ENCODE data around the gene BRD9.
A peak's percentile ranks its signal among the peaks of the same experiment; 100 is the strongest.
"Not testable (repeated sequence)": the region's sequence is repeated elsewhere in the genome, so short reads cannot be mapped to it uniquely, and the experiment has no call there.

Gene BRD9

GRCh38 chr5:922436-923280 is 30.1 kb upstream of the BRD9 start:
- DNase-seq = no peak

- no peak for DNase-seq
These were observed 29.1 kb upstream of the BRD9 start for GRCh38 chr5:921456-922435.

DNA sequence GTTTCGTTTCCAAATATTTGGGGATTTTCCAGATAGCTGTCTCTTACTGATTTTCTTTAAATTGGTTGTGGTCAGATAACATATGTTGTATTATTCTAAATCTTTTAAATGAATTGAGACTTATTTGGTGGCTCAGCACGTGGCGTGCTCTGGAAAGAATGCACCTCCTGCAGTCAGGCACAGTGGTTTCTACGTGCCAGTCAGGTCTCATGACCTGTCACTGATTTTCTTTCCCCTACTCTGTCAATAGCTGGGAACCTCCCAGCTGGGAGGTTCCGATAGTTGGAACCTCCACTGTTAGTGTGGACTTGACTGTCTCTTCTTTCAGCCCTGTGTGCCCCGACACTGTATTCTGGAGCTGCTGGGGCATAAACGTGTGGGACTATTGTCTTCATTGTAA is 27.7 kb upstream of the BRD9 start:
- DNase-seq = no peak

GRCh38 chr5:919356-920000 is 26.9 kb upstream of the BRD9 start:
- DNase-seq = no peak

DNA sequence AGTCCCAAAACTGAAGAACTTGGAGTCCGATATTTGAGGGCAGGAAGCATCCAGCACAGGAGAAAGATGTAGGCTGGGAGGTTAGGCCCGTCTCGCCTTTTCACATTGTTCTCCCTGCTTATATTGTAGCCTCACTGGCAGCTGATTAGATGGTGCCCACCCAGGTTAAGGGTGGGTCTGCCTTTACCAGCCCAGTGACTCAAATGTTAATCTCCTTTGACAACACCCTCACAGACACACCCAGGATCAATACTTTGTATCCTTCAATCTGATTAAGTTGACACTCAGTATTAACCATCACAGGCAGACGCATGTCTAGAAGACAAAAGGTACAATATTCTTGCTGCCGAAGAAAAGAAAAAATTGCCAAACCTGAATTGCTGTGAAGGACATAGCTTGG is 26.1 kb upstream of the BRD9 start:
- DNase-seq = not testable (repeated sequence)

- no peak for DNase-seq
These were observed 24.1 kb upstream of the BRD9 start for GRCh38 chr5:916441-917293.

DNA sequence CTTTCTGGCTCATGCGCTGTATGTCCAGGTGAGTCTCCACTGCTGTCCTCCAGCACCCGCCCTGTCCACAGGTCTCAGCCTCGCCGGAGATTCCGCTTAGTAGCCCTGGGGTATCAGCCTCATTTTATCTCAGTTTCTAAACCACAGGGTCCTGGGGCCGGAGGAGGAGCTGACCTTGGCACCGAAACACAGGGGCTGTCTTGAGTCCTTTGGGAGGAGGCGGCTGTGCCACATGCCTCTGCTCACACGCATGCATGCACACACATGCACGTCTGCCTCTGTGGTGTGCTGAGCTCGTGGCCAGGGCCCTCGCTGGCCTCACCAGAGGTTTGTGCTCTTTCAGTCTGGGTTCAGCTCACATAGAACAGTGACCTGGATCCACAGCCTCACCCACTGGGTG is 23.3 kb upstream of the BRD9 start:
- DNase-seq = no peak

DNA sequence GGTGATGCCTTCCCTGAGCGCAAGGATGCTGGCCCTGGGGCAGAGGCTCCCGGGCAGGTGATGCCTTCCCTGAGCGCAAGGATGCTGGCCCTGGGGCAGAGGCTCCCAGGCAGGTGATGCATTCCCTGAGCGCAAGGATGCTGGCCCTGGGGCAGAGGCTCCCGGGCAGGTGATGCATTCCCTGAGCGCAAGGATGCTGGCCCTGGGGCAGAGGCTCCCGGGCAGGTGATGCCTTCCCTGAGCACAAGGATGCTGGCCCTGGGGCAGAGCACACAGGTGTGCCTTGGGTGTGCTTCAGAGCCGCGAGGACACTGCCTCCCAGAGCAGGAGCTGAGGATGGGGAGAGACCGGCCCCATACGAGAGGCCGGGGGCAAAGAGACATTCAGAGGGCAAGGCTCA is 22.7 kb upstream of the BRD9 start:
- DNase-seq = not testable (repeated sequence)

- no peak for DNase-seq
These were observed 22.0 kb upstream of the BRD9 start for GRCh38 chr5:914612-915011.

DNA sequence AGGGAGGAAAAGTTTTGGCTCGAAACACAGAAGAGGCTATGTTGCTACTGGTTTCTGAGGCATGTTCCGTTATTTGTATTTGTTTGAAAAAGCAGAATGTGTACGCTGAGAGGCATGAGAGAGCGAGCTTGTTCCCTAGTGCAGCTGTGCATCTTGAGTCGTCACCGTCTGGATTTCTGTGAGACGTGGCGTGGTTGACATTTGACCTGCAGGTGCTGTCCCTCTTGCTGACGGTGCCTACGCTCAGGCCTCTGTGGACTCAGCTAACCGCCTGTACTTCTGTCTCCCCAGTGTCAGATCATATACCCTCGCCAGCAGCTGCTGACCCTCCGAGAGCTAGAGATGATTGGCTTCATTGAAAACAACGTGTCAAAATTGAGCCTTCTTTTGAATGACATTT is 21.6 kb upstream of the BRD9 start:
- DNase-seq = no peak

DNA sequence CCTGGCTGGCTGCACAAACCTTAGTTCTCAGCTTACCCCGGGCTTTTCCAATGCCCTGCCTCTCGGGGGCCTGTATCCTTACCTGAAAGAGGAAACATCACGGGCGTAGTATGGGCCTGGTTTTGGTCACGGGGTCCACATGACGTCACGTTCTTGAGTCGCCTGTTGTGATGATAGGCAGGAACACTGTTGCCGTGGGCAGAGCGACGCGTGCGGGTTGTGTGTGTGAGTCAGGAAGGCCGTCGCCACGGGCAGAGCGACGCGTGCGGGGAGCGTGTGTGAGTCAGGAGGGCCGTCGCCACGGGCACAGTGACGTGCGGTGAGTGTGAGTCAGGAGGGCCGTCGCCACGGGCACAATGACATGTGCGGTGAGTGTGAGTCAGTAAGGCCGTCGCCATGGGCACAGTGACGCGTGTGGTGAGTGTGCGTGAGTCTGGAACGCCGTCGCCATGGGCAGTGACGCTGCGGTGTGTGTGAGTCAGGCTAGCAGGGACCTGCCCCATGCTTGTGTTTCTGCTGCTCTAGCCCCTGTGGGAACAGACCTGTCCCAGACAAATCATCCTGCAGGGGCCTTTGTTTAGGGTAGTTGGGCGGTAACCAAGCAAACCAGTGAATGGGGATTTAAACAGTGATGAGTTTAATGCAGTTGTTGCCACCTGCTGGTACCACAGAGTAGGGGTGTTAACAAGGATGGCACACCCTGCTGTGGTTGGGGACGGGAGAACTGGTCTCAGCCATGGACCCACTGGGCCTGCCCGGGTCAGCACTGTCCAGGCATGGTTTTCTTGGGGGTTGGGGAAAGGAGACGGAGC is 19.9 kb upstream of the BRD9 start:
- peak; percentile 36 for DNase-seq

GRCh38 chr5:911601-912000 is 19.0 kb upstream of the BRD9 start:
- DNase-seq = no peak

DNA sequence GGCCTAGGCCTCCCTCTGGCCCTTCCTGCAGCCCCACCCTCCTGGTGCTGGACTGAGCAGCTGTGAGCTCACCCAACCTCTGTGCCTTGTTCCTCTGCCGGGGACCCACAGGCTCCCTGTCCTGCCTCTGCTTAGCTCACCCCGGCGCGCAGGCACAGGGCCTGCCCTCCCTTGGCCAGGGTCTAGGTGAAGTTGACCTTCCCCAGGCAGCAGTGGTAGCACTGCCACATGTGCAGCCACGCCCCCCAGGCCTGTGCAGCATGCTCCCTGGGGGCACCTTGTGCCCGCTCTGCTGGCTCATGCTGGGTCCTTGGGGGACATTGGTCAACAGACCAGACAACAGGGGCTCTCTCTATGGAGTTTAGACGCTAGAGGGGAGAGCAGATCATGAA is 18.2 kb upstream of the BRD9 start:
- no peak for DNase-seq

DNA sequence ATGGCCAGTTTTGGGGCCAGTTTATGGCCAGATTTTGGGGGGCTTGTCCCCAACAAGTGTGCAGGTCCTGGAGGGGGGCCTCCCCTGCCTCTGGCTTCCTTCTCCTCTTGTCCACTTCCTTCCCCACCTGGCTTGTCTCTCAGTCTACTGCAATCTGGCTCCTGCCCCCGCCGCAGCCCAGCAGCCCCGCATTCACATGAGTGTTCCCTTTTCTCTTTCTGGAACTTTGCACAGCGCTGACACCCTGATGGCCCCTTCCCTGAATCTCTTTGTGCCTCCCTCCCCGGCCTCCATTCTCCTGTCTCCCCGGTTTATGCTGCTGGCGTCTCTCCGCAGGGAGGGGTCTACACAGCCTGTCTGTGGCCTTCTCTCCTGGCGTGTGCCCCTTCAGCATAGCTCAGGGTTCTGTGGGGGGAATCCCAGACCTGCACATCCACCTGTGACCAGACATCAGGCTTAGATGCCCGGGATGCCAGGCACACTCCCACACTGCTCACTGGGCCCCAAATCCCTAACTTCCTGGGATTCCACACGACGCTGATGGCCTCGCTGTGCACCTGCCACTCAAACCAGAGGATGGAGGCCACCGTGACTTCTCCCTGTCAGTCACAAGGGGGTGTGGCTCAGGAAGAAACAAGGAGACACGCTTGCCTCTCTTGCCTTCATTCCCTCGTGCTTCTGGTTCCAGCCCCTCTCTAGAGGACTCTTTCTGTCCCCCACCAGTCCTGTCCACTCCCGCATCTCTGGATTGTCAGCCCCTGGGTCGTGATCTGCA is 17.6 kb upstream of the BRD9 start:
- DNase-seq = no peak

DNA sequence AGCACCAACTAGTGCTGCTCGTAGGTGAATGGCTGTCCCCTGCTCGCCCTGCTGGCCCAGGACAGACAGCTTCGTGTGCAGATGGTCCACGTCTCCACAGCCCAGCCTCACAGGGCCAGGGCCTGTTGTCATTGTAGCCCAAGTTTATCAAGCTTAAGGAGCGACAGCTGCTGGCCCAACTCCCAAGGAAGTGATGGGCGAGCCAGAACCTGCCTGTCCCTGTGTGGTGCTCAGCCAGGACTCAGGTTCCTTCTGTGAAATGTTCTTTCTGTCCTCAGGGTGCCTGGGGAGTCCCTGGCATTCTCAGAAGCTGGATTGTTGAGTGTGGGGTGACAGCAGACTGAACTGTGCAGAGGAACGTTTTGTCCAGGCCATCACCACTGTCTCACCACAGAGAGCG is 16.5 kb upstream of the BRD9 start:
- DNase-seq = no peak

- no peak for DNase-seq
These were observed 15.6 kb upstream of the BRD9 start for GRCh38 chr5:908172-908571.

GRCh38 chr5:907366-907910 is 14.8 kb upstream of the BRD9 start:
- no peak for DNase-seq

DNA sequence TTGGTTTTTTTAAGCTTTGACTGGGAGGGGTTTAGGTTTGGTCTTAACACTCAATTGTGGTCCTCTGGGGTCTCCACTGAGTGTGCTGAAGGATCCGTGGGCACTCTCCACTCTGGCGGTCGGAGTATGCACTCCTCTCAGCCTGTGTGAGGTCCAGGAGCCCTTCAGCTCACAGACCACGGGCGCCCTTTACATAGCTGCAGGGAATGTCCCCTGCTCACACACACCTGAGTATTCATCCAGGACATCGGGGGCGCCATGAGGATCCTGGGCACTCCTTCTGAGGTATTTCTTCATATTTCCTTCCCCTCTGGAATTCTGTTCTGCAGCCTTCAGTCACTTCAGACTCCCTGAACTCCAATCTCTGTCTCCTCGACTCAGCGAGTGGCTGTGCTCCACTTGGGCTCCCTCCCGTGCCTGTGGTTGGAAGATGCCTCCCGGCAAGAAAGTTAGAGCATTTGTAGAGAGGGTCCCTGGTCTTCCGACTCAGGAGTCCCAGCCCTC is 12.6 kb upstream of the BRD9 start:
- no peak for DNase-seq

GRCh38 chr5:903756-904096 is 11.1 kb upstream of the BRD9 start:
- no peak for DNase-seq

Measured in hematopoietic multipotent progenitor cell treated with erythropoietin and hydrocortisone succinate and interleukin-3 and kit ligand, for 6 days (in vitro differentiated cells).